ENCODE measurements around the gene PLS1.

DNA sequence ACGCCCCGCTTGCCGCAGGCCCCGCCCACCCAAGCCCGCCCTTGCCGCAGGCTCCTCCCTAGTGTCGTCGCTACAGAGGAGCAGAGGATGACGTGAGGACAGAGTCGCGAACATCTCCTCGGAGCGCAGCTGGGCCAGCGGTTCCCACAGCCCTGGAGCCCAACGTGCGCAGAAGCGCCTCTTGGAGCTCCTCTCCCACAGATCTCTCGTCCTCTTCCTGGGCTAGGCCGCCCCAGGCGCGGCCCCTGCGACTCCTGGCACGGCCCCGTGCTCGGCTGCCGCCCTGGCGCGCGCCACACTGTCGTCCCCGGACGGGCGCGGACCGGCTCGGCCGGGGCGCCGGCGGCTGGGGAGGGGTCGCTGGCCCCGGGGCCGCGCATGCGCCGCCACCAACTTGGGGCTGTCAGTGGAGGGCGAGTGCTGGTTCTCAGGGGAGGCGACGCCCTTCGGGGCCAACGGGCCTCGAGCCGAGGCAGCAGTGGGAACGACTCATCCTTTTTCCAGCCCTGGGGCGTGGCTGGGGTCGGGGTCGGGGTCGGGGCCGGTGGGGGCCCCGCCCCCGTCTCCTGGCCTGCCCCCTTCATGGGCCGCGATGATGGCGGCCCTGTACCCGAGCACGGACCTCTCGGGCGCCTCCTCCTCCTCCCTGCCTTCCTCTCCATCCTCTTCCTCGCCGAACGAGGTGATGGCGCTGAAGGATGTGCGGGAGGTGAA lies 127.9 kb downstream of the PLS1 start, which contains the start of gene TRPC1:
- TF ChIP-seq, protein P1, sequence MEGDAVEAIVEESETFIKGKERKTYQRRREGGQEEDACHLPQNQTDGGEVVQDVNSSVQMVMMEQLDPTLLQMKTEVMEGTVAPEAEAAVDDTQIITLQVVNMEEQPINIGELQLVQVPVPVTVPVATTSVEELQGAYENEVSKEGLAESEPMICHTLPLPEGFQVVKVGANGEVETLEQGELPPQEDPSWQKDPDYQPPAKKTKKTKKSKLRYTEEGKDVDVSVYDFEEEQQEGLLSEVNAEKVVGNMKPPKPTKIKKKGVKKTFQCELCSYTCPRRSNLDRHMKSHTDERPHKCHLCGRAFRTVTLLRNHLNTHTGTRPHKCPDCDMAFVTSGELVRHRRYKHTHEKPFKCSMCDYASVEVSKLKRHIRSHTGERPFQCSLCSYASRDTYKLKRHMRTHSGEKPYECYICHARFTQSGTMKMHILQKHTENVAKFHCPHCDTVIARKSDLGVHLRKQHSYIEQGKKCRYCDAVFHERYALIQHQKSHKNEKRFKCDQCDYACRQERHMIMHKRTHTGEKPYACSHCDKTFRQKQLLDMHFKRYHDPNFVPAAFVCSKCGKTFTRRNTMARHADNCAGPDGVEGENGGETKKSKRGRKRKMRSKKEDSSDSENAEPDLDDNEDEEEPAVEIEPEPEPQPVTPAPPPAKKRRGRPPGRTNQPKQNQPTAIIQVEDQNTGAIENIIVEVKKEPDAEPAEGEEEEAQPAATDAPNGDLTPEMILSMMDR (IDR thresholded peaks at IDR 0.05): no peak
- peak; percentile 86 to 92 for TF ChIP-seq POLR2A (IDR thresholded peaks at IDR 0.05)

Data from heart left ventricle (tissue), 13 donors.